MM.1S (cell line): ENCODE data around the gene CUL5.

Source experiments
- DNase-seq: peaks from one replicate; pipeline ENCODE4 v3.0.0-alpha.2; 2015
- H2AFZ ChIP-seq: fragments of 300-600 bp; sonication (generic); 2 replicates; pipeline ENCODE4 v1.6.0; 2016; ENCODE audit warnings: antibody characterized with exemption, low read length
- H3F3A ChIP-seq: fragments of 300-600 bp; sonication (generic); 2 replicates; pipeline ENCODE4 v1.6.1; 2016; ENCODE audit warnings: mild to moderate bottlenecking, antibody characterized with exemption, low read length, moderate library complexity, mixed read lengths; ENCODE audit not compliant: insufficient read depth
- H3K27ac ChIP-seq: fragments of 300-600 bp; sonication (generic); 2 replicates; pipeline ENCODE4 v1.5.1; 2016; ENCODE audit warnings: mild to moderate bottlenecking, low read length
- H3K27me3 ChIP-seq: fragments of 300-600 bp; sonication (generic); replicated peaks from 2 replicates; pipeline ENCODE4 v1.6.0; 2016; ENCODE audit warnings: low read length; ENCODE audit not compliant: insufficient read depth
- H3K36me3 ChIP-seq: fragments of 300-600 bp; sonication (generic); replicated peaks from 2 replicates; pipeline ENCODE4 v1.6.1; 2016; ENCODE audit warnings: mild to moderate bottlenecking, low read length, mixed read lengths; ENCODE audit not compliant: insufficient read depth
- H3K4me1 ChIP-seq: fragments of 300-600 bp; sonication (generic); 2 replicates; pipeline ENCODE4 v1.6.1; 2016; ENCODE audit warnings: low read length, mixed read lengths
- H3K4me2 ChIP-seq: fragments of 300-600 bp; sonication (generic); 2 replicates; pipeline ENCODE4 v1.6.0; 2016; ENCODE audit warnings: low read depth, low read length
- H3K4me3 ChIP-seq: fragments of 300-600 bp; sonication (generic); 2 replicates; pipeline ENCODE4 v1.5.1; 2016; ENCODE audit warnings: low read length, mixed read lengths
- H3K79me2 ChIP-seq: fragments of 300-600 bp; sonication (generic); 2 replicates; pipeline ENCODE4 v1.6.1; 2016; ENCODE audit warnings: mixed run types, low read length, mixed read lengths
- H3K9ac ChIP-seq: fragments of 300-600 bp; sonication (generic); 2 replicates; pipeline ENCODE4 v1.6.1; 2016; ENCODE audit warnings: low read length, mixed read lengths
- H3K9me2 ChIP-seq: fragments of 300-600 bp; sonication (generic); replicated peaks from 2 replicates; pipeline ENCODE4 v1.6.1; 2016; ENCODE audit warnings: mild to moderate bottlenecking, low read length, mixed read lengths; ENCODE audit not compliant: insufficient read depth
- H3K9me3 ChIP-seq: fragments of 300-600 bp; sonication (generic); replicated peaks from 2 replicates; pipeline ENCODE4 v1.6.1; 2016; ENCODE audit warnings: mild to moderate bottlenecking, low read length, mixed read lengths; ENCODE audit not compliant: insufficient read depth
- H4K20me1 ChIP-seq: fragments of 300-600 bp; sonication (generic); 2 replicates; pipeline ENCODE4 v1.6.1; 2016; ENCODE audit warnings: mild to moderate bottlenecking, low read length, moderate library complexity, mixed read lengths; ENCODE audit not compliant: insufficient read depth
- CTCF ChIP-seq: fragments of 300-600 bp; sonication (generic); IDR thresholded peaks from 2 replicates; pipeline ENCODE4 v1.5.1; 2016; ENCODE audit warnings: antibody characterized with exemption, low read length, mixed read lengths
- EZH2 ChIP-seq: fragments of 300-600 bp; sonication (generic); optimal IDR thresholded peaks from 2 replicates; pipeline ENCODE3; 2017; ENCODE audit warnings: low read depth, mild to moderate bottlenecking, antibody characterized with exemption, low read length, mixed read lengths
- EZH2phosphoT487 ChIP-seq: fragments of 300-600 bp; sonication (generic); IDR thresholded peaks from 2 replicates; pipeline ENCODE4 v1.6.1; 2018; ENCODE audit warnings: antibody characterized with exemption, low read length

CUL5 gene

GRCh38 chr11:107973641-107974040 is 35.1 kb upstream of the CUL5 start:
- Histone ChIP-seq H3K36me3 (no peaks in the 10 kb centered on the region), H3K9me3 (no peaks in the 10 kb centered on the region), H3K4me2 (no peak overlapping the region), H3K9ac (no peak overlapping the region), H3K4me3 (no peak overlapping the region), H3K27ac (no peak overlapping the region), H3K79me2 (no peaks in the 10 kb centered on the region), H3K27me3 (no peaks in the 10 kb centered on the region), H3K9me2 (no peaks in the 10 kb centered on the region), H4K20me1 (no peaks in the 10 kb centered on the region), H2AFZ (no peak overlapping the region), H3K4me1 (no peaks in the 10 kb centered on the region), H3F3A (no peaks in the 10 kb centered on the region)
- no peak for TF ChIP-seq CTCF
- no peak for TF ChIP-seq EZH2phosphoT487
- no peak for TF ChIP-seq EZH2
- no peak for DNase-seq

GRCh38 chr11:107988397-107989158 is 20.1 kb upstream of the CUL5 start:
- no peaks in the 10 kb centered on the region for H3F3A ChIP-seq
- no peaks in the 10 kb centered on the region for H3K4me1 ChIP-seq
- H2AFZ ChIP-seq, result no peak overlapping the region
- H3K27ac ChIP-seq, result no peak overlapping the region
- H4K20me1 ChIP-seq, result no peaks in the 10 kb centered on the region
- H3K27me3 ChIP-seq, result no peaks in the 10 kb centered on the region
- H3K4me3 ChIP-seq, result no peak overlapping the region
- no peak overlapping the region for H3K9ac ChIP-seq
- no peaks in the 10 kb centered on the region for H3K36me3 ChIP-seq
- no peak overlapping the region for H3K4me2 ChIP-seq
- no peaks in the 10 kb centered on the region for H3K79me2 ChIP-seq
- TF ChIP-seq EZH2 (no peak), EZH2phosphoT487 (no peak), CTCF (no peak)
- DNase-seq, result no peak
- H3K9me2 ChIP-seq, result no peaks in the 10 kb centered on the region
- H3K9me3 ChIP-seq, result no peaks in the 10 kb centered on the region

GRCh38 chr11:107991868-107992414 is 16.8 kb upstream of the CUL5 start:
- Histone ChIP-seq H3K4me2 (no peak overlapping the region), H2AFZ (no peak overlapping the region), H3K9me3 (no peaks in the 10 kb centered on the region), H3K27ac (no peak overlapping the region), H3K4me3 (no peak overlapping the region), H4K20me1 (no peaks in the 10 kb centered on the region), H3K79me2 (no peaks in the 10 kb centered on the region), H3K9ac (no peak overlapping the region), H3K4me1 (no peaks in the 10 kb centered on the region), H3K9me2 (no peaks in the 10 kb centered on the region), H3K36me3 (no peaks in the 10 kb centered on the region), H3K27me3 (no peaks in the 10 kb centered on the region), H3F3A (no peaks in the 10 kb centered on the region)
- DNase-seq, result no peak
- TF ChIP-seq CTCF (no peak), EZH2phosphoT487 (no peak), EZH2 (no peak)
